NCI-H1930 (cell line): ENCODE results near the gene SAAL1.

ENCODE experiments used
- DNase-seq, 2 experiments: peaks; one replicate each; lab custom pipeline; 2025; lab: John Stamatoyannopoulos, UW

Gene SAAL1

GRCh38 chr11:18088366-18088765 lies 17.5 kb downstream of the SAAL1 start:
- no peak for DNase-seq

- no peak for DNase-seq
Observed at GRCh38 chr11:18081551-18081950, 24.3 kb downstream of the SAAL1 start.

DNA sequence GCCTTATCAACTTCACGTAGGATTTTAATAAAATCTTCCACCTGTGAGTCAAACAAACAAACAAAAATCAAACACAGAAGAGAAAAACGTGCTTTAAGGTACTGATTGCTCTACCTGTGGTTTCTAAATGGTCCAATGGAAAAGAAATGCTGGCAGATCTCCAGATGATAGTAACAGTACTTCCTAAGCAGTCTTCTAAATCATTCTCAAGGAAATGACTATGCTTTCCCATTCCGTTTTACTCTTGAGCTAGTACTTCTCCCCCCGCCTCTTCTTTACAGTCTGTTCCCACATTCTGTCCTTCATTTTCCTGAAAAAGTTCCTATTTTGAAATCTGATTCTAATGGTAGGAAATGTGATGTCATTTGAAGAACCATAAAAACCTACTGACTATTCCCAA lies 25.4 kb downstream of the SAAL1 start:
- no peak for DNase-seq

- no peak for DNase-seq
Observed at GRCh38 chr11:18078909-18079308, 27.0 kb downstream of the SAAL1 start.

GRCh38 chr11:18075444-18075843 lies 30.4 kb downstream of the SAAL1 start:
- no peak for DNase-seq

DNA sequence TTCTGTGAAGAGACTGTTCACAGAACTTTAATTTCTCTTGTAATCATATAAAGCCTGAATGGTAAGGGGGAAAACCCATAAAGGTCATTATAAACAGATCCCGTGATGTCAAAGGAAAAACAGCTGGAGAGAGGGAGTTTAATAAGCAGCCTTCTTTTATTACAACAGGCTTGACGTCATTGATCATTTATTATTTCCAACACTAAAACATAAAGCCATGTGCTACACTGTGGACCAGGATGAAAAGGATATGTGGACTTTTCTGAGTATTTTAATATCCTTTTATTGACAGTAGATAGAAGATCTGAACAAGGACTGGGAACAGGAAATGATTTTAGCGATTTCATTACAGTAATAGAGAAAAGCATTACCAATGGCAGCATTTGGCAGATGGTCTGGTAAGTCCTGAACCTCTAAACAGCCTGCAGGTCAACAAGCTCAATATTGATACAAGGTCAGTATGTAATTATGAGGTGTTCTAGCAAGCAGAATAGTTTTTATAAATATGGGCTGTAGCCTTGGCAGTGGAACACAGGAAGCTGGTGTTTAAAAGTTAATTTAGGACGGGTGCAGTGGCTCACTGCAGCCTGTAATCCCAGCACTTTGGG lies 34.7 kb downstream of the SAAL1 start:
- no peak for DNase-seq

GRCh38 chr11:18067372-18067771 lies 38.5 kb downstream of the SAAL1 start:
- no peak for DNase-seq

DNA sequence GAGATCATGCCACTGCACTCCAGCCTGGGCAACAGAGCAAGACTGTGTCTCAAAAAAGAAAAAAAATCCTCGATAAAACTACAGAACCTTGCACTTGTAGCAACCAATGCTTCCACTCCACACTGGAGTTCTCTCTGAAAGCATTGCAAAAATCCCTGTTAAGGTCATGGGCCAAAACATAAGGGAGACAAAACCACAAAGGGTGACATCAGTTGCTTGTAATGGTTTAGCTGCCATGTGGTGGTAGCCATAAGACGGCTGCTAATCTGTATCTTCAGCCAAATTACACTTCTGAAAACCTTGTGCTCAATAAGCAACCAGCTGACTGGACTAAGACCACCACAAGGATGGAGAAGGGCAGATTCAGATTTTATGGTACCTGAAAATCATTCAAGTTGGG lies 39.3 kb downstream of the SAAL1 start:
- DNase-seq, result no peak

DNA sequence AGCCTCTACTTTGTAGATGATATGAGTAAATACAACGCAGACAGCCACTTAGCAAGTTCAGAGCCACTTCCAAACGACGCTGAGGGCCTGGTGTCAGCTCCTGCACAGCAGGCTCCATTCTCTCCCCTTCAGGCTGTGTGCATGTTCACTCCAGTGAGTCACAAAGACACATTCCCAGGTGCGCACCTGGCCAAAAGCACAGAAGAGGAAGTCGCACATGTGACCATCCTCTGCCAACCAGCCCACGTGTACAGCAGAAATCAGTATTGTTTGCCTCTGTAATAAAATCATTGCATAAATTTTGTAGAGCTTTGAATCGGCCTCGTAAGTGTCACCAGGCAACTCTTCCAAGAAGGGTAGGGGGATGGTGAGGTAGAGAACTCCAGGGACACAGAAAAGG lies 40.3 kb downstream of the SAAL1 start:
- no peak for DNase-seq

- DNase-seq, result no peak
Observed at GRCh38 chr11:18064450-18065054, 41.3 kb downstream of the SAAL1 start.

GRCh38 chr11:18063862-18064434 lies 41.9 kb downstream of the SAAL1 start:
- DNase-seq, result peak in 1 of 2 experiments; percentile 32

- peak in 1 of 2 experiments; percentile 23 for DNase-seq
Observed at GRCh38 chr11:18063125-18063524, 42.8 kb downstream of the SAAL1 start.

GRCh38 chr11:18061351-18061750 lies 44.5 kb downstream of the SAAL1 start:
- no peak for DNase-seq

DNA sequence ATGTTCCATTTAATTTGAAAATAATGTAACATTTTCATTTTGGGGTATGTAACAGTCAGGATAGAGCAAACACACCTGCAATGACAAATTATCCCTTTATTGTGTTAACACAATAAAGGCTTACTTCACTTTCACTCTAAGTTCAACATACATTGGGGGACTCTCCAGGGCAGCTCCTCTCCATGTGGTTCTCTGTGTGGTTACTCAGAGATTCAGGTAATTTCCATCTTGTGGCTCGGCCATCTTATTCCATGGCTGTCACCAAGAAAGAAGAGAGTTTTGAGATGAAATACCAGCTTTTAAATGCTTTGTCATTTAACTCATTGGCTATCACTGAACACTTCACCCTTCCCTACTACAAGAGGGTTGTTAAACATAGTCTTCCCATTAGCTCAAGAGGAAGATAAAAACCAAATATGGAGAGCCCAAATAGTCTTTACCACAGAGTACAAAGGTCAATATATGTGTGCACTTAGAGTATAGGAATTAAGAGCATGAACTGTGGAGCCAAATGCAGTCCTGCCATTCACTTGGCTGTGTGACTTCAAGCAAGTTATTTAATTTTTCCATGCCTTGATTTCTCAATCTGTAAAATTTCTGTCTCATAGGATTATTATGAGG lies 49.2 kb downstream of the SAAL1 start:
- DNase-seq, result peak; percentile 33 to 37

GRCh38 chr11:18054511-18055103 lies 51.3 kb downstream of the SAAL1 start:
- DNase-seq, result no peak

DNA sequence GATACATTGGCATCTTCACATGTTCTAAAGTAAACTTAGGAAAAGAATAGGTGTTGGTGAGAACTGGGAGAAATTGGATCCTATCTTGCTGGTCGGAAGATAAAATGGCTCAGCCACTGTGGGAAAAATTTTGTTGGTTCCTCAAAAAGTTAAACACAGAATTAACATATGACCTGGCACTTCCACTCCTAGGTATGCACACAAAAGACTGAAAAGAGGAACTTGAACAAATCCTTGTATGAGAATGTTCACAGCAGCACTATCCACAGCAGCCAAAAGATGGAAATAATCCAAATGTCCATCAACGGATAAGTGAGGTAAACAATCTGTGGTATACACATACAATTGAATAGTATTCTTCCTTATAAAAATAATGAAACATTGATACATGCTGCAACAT lies 55.0 kb downstream of the SAAL1 start:
- no peak for DNase-seq

DNA sequence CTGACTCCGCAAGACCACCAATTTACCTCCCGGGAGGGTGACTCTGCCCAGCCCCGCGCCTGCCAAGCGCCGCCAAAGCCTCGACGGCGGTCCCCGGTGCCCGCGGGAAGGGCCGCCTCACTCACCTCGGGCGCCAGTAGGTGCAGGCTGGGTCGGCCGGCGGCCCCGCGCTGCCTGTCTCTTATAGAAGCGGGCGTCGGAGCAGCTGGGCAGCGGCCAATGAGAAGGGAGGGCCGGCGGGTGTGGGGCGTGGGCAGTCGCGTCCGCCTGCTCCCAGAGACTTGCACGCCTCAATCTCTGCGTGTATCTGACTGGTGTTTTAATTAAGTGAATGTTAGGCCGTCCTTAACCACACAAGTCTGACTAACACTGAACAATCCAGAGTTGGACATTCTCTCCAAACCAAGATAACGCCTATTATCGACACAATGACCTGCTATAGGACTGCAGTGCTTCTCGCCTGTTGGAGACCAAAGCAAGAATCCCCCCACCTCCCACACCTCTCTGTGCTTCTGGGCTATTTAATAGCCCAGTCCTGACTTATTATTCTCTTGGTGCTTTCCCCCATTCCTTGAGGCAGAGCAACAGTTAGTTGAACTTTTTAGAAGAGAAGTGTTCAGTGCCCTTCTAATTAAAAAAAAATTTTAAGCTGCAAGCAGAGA lies 59.6 kb downstream of the SAAL1 start, which contains the start of gene TPH1:
TSS of gene TPH1 (minus strand) at position 154 of the 662 bp plus-strand sequence. CDS start 5,507 bp downstream, outside the sequence.
- DNase-seq, result no peak

DNA sequence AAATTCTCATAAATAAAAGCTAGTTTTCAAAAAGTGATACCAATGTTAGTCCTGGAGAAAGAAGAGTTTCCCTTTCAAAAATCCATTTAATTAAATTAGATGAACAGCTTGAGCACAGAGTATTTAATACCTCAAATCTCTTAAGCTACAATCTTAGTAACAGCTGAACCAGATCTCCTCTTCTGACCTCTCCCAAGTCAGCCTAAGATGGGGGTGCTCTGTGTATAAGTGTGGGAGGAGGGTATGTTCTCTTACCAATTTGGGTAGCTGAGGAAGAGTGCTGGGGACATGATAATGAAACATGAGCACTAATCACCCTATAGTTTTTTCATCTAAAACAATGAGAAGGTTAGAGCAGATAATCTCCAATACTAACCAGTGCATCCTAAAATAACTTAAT lies 69.4 kb downstream of the SAAL1 start:
- DNase-seq, result no peak
